Measurements from ENCODE around the gene ARHGAP26. TPM values are rescaled to one million over a fixed set of nuclear protein-coding genes. Genes with fewer than 3 reads are reported as not detected.

The ARHGAP26 gene
- polyA plus RNA-seq, 1 donor from 2014 or later = 0.83 TPM

DNA sequence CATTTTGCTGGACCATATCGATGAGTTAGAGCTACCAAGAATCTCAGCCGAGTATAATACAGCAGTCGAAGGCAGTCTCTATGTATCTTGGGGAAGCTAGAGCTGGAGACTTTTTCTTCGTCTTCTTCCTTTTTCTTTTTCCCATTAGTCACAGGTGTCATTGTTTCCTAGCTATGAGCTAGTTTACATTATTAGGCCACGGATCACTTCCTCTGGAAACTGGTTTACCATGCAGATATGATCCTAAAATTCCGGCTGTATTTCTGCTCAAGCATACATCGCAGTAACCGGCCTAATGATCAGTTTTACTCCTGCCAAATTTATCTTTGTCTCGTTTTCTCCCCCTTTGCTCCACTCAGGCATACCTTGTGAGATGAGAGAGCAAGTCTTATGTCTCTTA is 312.8 kb downstream of the ARHGAP26 start:
- H3K27ac ChIP-seq (ENCODE audit: low read length) = no peak overlapping the region
- TF ChIP-seq MXI1 (conservative IDR thresholded peaks at IDR 0.05; ENCODE audit: poor library complexity, severe bottlenecking) (no peak), POLR2AphosphoS5 (IDR thresholded peaks at IDR 0.05) (no peak), SMC3 (conservative IDR thresholded peaks at IDR 0.05; ENCODE audit: poor library complexity) (no peak), EP300 (conservative IDR thresholded peaks at IDR 0.05; ENCODE audit: poor library complexity, severe bottlenecking) (no peak), RAD21 (conservative IDR thresholded peaks at IDR 0.05) (no peak), TAF1 (IDR thresholded peaks at IDR 0.05; ENCODE audit: low read depth) (no peak), EZH2 (IDR thresholded peaks at IDR 0.05; ENCODE audit: borderline replicate concordance, insufficient read depth, low read length, poor library complexity, severe bottlenecking) (no peak)
- TF ChIP-seq, protein P1, sequence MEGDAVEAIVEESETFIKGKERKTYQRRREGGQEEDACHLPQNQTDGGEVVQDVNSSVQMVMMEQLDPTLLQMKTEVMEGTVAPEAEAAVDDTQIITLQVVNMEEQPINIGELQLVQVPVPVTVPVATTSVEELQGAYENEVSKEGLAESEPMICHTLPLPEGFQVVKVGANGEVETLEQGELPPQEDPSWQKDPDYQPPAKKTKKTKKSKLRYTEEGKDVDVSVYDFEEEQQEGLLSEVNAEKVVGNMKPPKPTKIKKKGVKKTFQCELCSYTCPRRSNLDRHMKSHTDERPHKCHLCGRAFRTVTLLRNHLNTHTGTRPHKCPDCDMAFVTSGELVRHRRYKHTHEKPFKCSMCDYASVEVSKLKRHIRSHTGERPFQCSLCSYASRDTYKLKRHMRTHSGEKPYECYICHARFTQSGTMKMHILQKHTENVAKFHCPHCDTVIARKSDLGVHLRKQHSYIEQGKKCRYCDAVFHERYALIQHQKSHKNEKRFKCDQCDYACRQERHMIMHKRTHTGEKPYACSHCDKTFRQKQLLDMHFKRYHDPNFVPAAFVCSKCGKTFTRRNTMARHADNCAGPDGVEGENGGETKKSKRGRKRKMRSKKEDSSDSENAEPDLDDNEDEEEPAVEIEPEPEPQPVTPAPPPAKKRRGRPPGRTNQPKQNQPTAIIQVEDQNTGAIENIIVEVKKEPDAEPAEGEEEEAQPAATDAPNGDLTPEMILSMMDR (IDR thresholded peaks at IDR 0.05; ENCODE audit: poor library complexity, severe bottlenecking) = no peak
- TF ChIP-seq, protein P2, sequence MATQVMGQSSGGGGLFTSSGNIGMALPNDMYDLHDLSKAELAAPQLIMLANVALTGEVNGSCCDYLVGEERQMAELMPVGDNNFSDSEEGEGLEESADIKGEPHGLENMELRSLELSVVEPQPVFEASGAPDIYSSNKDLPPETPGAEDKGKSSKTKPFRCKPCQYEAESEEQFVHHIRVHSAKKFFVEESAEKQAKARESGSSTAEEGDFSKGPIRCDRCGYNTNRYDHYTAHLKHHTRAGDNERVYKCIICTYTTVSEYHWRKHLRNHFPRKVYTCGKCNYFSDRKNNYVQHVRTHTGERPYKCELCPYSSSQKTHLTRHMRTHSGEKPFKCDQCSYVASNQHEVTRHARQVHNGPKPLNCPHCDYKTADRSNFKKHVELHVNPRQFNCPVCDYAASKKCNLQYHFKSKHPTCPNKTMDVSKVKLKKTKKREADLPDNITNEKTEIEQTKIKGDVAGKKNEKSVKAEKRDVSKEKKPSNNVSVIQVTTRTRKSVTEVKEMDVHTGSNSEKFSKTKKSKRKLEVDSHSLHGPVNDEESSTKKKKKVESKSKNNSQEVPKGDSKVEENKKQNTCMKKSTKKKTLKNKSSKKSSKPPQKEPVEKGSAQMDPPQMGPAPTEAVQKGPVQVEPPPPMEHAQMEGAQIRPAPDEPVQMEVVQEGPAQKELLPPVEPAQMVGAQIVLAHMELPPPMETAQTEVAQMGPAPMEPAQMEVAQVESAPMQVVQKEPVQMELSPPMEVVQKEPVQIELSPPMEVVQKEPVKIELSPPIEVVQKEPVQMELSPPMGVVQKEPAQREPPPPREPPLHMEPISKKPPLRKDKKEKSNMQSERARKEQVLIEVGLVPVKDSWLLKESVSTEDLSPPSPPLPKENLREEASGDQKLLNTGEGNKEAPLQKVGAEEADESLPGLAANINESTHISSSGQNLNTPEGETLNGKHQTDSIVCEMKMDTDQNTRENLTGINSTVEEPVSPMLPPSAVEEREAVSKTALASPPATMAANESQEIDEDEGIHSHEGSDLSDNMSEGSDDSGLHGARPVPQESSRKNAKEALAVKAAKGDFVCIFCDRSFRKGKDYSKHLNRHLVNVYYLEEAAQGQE (IDR thresholded peaks at IDR 0.05; ENCODE audit: borderline replicate concordance) = no peak

DNA sequence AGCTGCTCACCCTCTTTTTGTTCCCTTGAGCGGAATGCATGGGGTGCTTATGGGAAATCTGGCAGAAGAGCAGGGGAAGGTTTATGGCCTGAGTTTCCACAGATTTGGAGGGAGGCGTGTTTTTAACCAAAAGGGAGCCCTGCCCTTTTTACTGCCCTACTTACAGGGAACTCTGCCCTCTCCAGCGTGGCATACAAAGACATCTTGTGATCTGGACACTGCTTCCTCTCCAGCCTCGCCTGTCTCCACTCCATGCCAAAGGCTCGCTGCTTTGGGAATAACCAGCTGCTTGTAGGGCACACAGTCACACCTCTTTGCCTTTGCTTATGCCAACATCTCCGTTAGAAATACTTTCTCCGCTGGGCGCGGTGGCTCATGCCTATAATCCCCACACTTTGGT is 314.2 kb downstream of the ARHGAP26 start:
- TF ChIP-seq POLR2AphosphoS5 (IDR thresholded peaks at IDR 0.05) (no peak), RAD21 (conservative IDR thresholded peaks at IDR 0.05) (no peak), EZH2 (IDR thresholded peaks at IDR 0.05; ENCODE audit: borderline replicate concordance, insufficient read depth, low read length, poor library complexity, severe bottlenecking) (no peak)
- Histone ChIP-seq H3K9me2 (ENCODE audit: insufficient read depth, low read length) (no peaks in the 10 kb centered on the region), H3K9me3 (ENCODE audit: low read length) (no peaks in the 10 kb centered on the region), H2AFZ (ENCODE audit: low read depth, low read length) (no peak overlapping the region), H3F3A (ENCODE audit: insufficient read depth, low read length, poor library complexity, severe bottlenecking) (no peaks in the 10 kb centered on the region), H3K4me3 (ENCODE audit: low read length) (no peak overlapping the region), H3K79me2 (replicated peaks; ENCODE audit: insufficient read depth, low read length) (no peaks in the 10 kb centered on the region), H4K20me1 (ENCODE audit: insufficient read depth) (no peaks in the 10 kb centered on the region), H3K27me3 (ENCODE audit: insufficient read depth, low read depth, low read length) (no peaks in the 10 kb centered on the region), H3K36me3 (ENCODE audit: insufficient read depth, low read length) (no peaks in the 10 kb centered on the region), H3K4me2 (ENCODE audit: low read length) (no peak overlapping the region), H3K27ac (ENCODE audit: low read length) (no peak overlapping the region), H3K9ac (ENCODE audit: low read length) (no peak overlapping the region)

More for the DNA sequence above, 312.8 kb downstream of the ARHGAP26 start:
- H3K4me3 ChIP-seq (ENCODE audit: low read length) = no peak overlapping the region
- H3K79me2 ChIP-seq (replicated peaks; ENCODE audit: insufficient read depth, low read length) = no peaks in the 10 kb centered on the region
- H4K20me1 ChIP-seq (ENCODE audit: insufficient read depth) = no peaks in the 10 kb centered on the region
- H3K9ac ChIP-seq (ENCODE audit: low read length) = no peak overlapping the region
- no peaks in the 10 kb centered on the region for H3K27me3 ChIP-seq (ENCODE audit: insufficient read depth, low read depth, low read length)
- no peaks in the 10 kb centered on the region for H3K36me3 ChIP-seq (ENCODE audit: insufficient read depth, low read length)
- no peaks in the 10 kb centered on the region for H3K9me3 ChIP-seq (ENCODE audit: low read length)
- no peak overlapping the region for H2AFZ ChIP-seq (ENCODE audit: low read depth, low read length)
- no peaks in the 10 kb centered on the region for H3F3A ChIP-seq (ENCODE audit: insufficient read depth, low read length, poor library complexity, severe bottlenecking)
- no peak overlapping the region for H3K4me2 ChIP-seq (ENCODE audit: low read length)
- H3K9me2 ChIP-seq (ENCODE audit: insufficient read depth, low read length) = no peaks in the 10 kb centered on the region
